ENCODE data around the gene MAPK9. TPM values are rescaled to one million over a fixed set of nuclear protein-coding genes. Genes with fewer than 3 reads are reported as not detected.

MAPK9 gene
- total and polyA plus RNA-seq, 7 experiments from 2014 or later: 14.7 to 41.4 (median 30.4) TPM

DNA sequence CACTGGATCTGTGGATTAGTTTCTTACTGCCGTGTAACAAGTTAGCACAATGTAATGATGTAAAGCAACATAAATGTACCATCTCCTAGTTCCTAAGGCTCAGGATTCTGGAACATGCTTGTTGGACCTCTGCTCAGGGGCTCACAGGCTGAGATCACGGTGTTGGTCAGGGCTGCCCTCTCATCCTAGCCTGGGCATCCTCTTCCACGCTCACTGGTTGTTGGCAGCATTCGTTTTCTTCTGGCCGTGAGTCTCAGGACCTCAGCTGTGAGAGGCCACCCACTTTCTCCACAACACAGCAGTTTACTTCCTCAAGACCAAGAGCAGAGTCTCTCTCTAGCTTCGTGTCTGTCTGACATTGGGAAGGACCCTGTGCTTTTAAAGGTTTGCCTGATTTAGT is 100.2 kb downstream of the MAPK9 start:
- POLR2A ChIA-PET: no interaction called here
- no peaks in the 10 kb centered on the region for H3K27me3 ChIP-seq (ENCODE audit: control insufficient read depth in 2 of 2, insufficient read depth in 2 of 2, low read length in 2 of 2)
- CTCF ChIA-PET: no interaction called here
- peaks cover 0 to 10% (median 0%) of the 10 kb centered on the region in 5 donors for H3K36me3 Mint-ChIP-seq
- H3K27ac Mint-ChIP-seq: no peak overlapping the region
- H3K27ac ChIP-seq (ENCODE audit: low read depth, low read length): no peak overlapping the region
- no peaks in the 10 kb centered on the region for H3K4me1 Mint-ChIP-seq
- no peak overlapping the region for H3K4me3 ChIP-seq (ENCODE audit: low read length)
- no peaks in the 10 kb centered on the region for H3K4me1 ChIP-seq (ENCODE audit: control insufficient read depth in 2 of 2, insufficient read depth in 2 of 2, low read length in 2 of 2)
- DNase-seq (no peak), ATAC-seq (no peak)
- intact Hi-C loops (cut with micrococcal nuclease): no loop called here
- H3K9me3 Mint-ChIP-seq: peaks cover 0 to 8% (median 0%) of the 10 kb centered on the region in 11 donors
- no peak overlapping the region for H3K4me3 Mint-ChIP-seq
- no peaks in the 10 kb centered on the region for H3K9me3 ChIP-seq (ENCODE audit: control insufficient read depth in 2 of 3, low read length in 3 of 3)
- H3K27me3 Mint-ChIP-seq: peaks cover 0 to 18% (median 12%) of the 10 kb centered on the region in 5 donors
- H3K36me3 ChIP-seq (ENCODE audit: control insufficient read depth in 2 of 3, insufficient read depth in 3 of 3, low read length in 3 of 3): no peaks in the 10 kb centered on the region

DNA sequence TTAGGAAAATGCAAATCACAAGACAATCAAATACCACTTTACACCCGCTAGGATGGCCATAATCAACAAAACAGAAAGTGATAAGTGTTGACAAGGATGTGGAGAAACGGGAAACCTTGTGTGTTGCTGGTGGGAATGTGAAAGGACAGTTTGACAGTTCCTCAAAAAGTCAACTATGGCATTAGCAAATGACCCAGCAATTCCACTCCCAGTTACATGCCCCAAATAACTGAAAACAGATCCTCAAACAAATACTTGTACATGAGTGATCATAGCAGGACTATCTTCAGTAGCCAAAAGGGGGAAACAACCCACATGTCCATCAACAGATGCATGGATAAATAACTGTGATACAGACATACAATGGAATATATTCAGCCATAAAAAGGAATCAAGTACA is 104.1 kb downstream of the MAPK9 start:
- Histone ChIP-seq H3K27ac (ENCODE audit: low read depth, low read length) (no peak overlapping the region), H3K36me3 (ENCODE audit: control insufficient read depth in 2 of 3, insufficient read depth in 3 of 3, low read length in 3 of 3) (no peaks in the 10 kb centered on the region), H3K27me3 (ENCODE audit: control insufficient read depth in 2 of 2, insufficient read depth in 2 of 2, low read length in 2 of 2) (no peaks in the 10 kb centered on the region), H3K9me3 (ENCODE audit: control insufficient read depth in 2 of 3, low read length in 3 of 3) (no peaks in the 10 kb centered on the region), H3K4me3 (ENCODE audit: low read length) (no peak overlapping the region), H3K4me1 (ENCODE audit: control insufficient read depth in 2 of 2, insufficient read depth in 2 of 2, low read length in 2 of 2) (no peaks in the 10 kb centered on the region)
- CTCF ChIA-PET: no interaction called here
- POLR2A ChIA-PET: no interaction called here
- intact Hi-C loops (cut with micrococcal nuclease): no loop called here
- Mint-ChIP-seq H3K4me1 (no peaks in the 10 kb centered on the region), H3K27me3 (peaks cover 0 to 30% (median 12%) of the 10 kb centered on the region in 5 donors), H3K36me3 (peaks cover 0 to 10% (median 0%) of the 10 kb centered on the region in 5 donors), H3K4me3 (no peak overlapping the region), H3K27ac (no peak overlapping the region), H3K9me3 (peaks cover 0 to 20% (median 3%) of the 10 kb centered on the region in 11 donors)
- ATAC-seq (no peak), DNase-seq (no peak)

Other genes starting within 250 kb of the MAPK9 start
- gene RNF130, start 220.3 kb downstream of the MAPK9 start, total RNA-seq: 10 to 100 TPM in 4 of 5 experiments, 1 to 10 TPM in 1; 3.6 to 76.3 (median 23.3) TPM
- 10 to 100 TPM; 14.8 to 18.1 TPM for gene RNF130, start 220.3 kb downstream of the MAPK9 start, polyA plus RNA-seq
- not detected for gene RASGEF1C, start 82.9 kb downstream of the MAPK9 start, total RNA-seq
- gene RASGEF1C, start 82.9 kb downstream of the MAPK9 start, polyA plus RNA-seq: not detected
- gene GFPT2, start 61.3 kb upstream of the MAPK9 start, total RNA-seq: under 1 TPM in 2 of 5 experiments, not detected in 3; 0.16 to 0.81 TPM
- not detected for gene GFPT2, start 61.3 kb upstream of the MAPK9 start, polyA plus RNA-seq
- gene CNOT6, start 202.3 kb upstream of the MAPK9 start, total RNA-seq: 10 to 100 TPM; 22.8 to 41.9 (median 30.0) TPM
- 1 to 10 TPM; 8.3 to 8.8 TPM for gene CNOT6, start 202.3 kb upstream of the MAPK9 start, polyA plus RNA-seq

All from naive thymus-derived CD4-positive, alpha-beta T cell (primary cell).